Measurements from ENCODE around the gene C11orf16. TPM values are rescaled to one million over a fixed set of nuclear protein-coding genes. Genes with fewer than 3 reads are reported as not detected.

The C11orf16 gene
- polyA plus RNA-seq, 1 experiment, result not detected

- POLR2A ChIA-PET, result no interaction called here
- H3K27ac ChIP-seq (ENCODE audit: low read depth, low read length), result peak overlapping the region; percentile 25
- H3K9me3 ChIP-seq (ENCODE audit: control insufficient read depth, insufficient read depth, low read length), result no peaks in the 10 kb centered on the region
- CTCF ChIA-PET, result interaction anchor here (0.7 to 2.8 kb wide), 3 partner anchors 13 to 190 kb away, joined by 3 to 22 read pairs (median 6); no protein-coding TSS in a partner anchor
- H3K4me3 ChIP-seq (ENCODE audit: low read depth, low read length), result no peak overlapping the region
- no peaks in the 10 kb centered on the region for H3K27me3 ChIP-seq (ENCODE audit: control insufficient read depth, insufficient read depth, low read length)
- no peak for TF ChIP-seq CTCF (IDR thresholded peaks at IDR 0.05; ENCODE audit: low read depth, low read length)
- no peak for DNase-seq (ENCODE audit: low read depth, low spot score)
Observed at GRCh38 chr11:8947230-8947943, 14.6 kb upstream of the C11orf16 start.

GRCh38 chr11:8942518-8943066, 9.8 kb upstream of the C11orf16 start, which contains the start of gene ASCL3:
TSS of gene ASCL3 (minus strand) at chr11:8943016. CDS start at chr11:8938161, 4,855 bp downstream.
- H3K27me3 ChIP-seq (ENCODE audit: control insufficient read depth, insufficient read depth, low read length), result no peaks in the 10 kb centered on the region
- TF ChIP-seq CTCF (IDR thresholded peaks at IDR 0.05; ENCODE audit: low read depth, low read length), result no peak
- H3K4me3 ChIP-seq (ENCODE audit: low read depth, low read length), result no peak within 1 kb of the TSS
- no peaks in the 10 kb centered on the region for H3K9me3 ChIP-seq (ENCODE audit: control insufficient read depth, insufficient read depth, low read length)
- no peak for DNase-seq (ENCODE audit: low read depth, low spot score)
- CTCF ChIA-PET, result interaction anchor here (0.5 to 1.7 kb wide), 6 partner anchors 9 to 196 kb away, joined by 3 to 5 read pairs (median 3); no protein-coding TSS in a partner anchor
- POLR2A ChIA-PET, result no interaction called here
- H3K27ac ChIP-seq (ENCODE audit: low read depth, low read length), result no peak within 1 kb of the TSS

- POLR2A ChIA-PET, result no interaction called here
- no peak overlapping the region for H3K27ac ChIP-seq (ENCODE audit: low read depth, low read length)
- H3K9me3 ChIP-seq (ENCODE audit: control insufficient read depth, insufficient read depth, low read length), result no peaks in the 10 kb centered on the region
- H3K4me3 ChIP-seq (ENCODE audit: low read depth, low read length), result no peak overlapping the region
- H3K27me3 ChIP-seq (ENCODE audit: control insufficient read depth, insufficient read depth, low read length), result no peaks in the 10 kb centered on the region
- CTCF ChIA-PET, result interaction anchor here (0.5 to 1.7 kb wide), 4 partner anchors 8 to 196 kb away, joined by 3 to 5 read pairs (median 4); no protein-coding TSS in a partner anchor
- TF ChIP-seq CTCF (IDR thresholded peaks at IDR 0.05; ENCODE audit: low read depth, low read length), result no peak
- DNase-seq (ENCODE audit: low read depth, low spot score), result no peak
Observed at GRCh38 chr11:8941341-8942103, 8.8 kb upstream of the C11orf16 start.

GRCh38 chr11:8937659-8938058, 4.9 kb upstream of the C11orf16 start:
- H3K27me3 ChIP-seq (ENCODE audit: control insufficient read depth, insufficient read depth, low read length), result no peaks in the 10 kb centered on the region
- ChIA-PET CTCF (no interaction called here), POLR2A (no interaction called here)
- no peak overlapping the region for H3K4me3 ChIP-seq (ENCODE audit: low read depth, low read length)
- DNase-seq (ENCODE audit: low read depth, low spot score), result no peak
- no peak overlapping the region for H3K27ac ChIP-seq (ENCODE audit: low read depth, low read length)
- H3K9me3 ChIP-seq (ENCODE audit: control insufficient read depth, insufficient read depth, low read length), result no peaks in the 10 kb centered on the region
- TF ChIP-seq CTCF (IDR thresholded peaks at IDR 0.05; ENCODE audit: low read depth, low read length), result no peak

All from AG04450 (cell line).